Head of caudate nucleus (tissue), 42 donors: ENCODE results near the gene VHLL.
A peak's percentile ranks its signal among the peaks of the same experiment; 100 is the strongest.
"Not testable (repeated sequence)": the region's sequence is repeated elsewhere in the genome, so short reads cannot be mapped to it uniquely, and the experiment has no call there.

Source experiments
- DNase-seq, 42 donors: peaks; one replicate each; pipeline versions ENCODE4 v3.0.0 to v3.0.0-alpha.2; 2020 to 2021; ENCODE audit warnings: mixed read lengths in 7 of 42
- intact Hi-C: fragments of 100-400 bp; cut with DNase I; formaldehyde crosslinking; loops from one replicate; pipeline ENCODE4 v1.15.0; 2022

The VHLL gene

DNA sequence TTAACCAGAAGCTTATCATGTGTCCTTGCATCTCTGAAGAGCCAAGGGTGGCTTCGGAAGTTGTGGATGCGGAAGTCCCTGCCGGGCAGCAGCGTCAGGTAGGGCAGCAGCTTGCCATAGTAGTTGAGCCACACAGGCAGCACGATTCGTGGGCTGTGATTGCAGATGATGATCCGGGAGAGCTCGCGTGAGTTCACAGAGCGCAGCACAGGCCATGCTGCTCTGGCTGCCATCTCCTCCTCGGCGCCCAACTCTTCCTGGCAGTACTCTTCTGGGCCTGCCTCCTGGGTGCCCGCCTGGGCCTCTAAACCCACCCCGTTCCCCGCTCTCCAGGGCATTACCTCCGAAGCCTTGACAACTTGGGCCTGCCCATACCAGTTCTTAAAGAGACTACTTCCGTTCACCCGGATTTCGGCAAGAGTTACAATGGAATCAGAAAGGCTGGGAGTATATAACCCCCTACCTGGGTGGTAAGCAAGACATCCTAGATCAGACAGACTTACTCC, at the start of gene VHLL:
Gene VHLL, minus strand, starts transcription at position 456 of the 506 bp plus-strand sequence. Its CDS starts 118 bp downstream, at position 338.
- intact Hi-C loops, result no loop called here
- DNase-seq, result no peak

DNA sequence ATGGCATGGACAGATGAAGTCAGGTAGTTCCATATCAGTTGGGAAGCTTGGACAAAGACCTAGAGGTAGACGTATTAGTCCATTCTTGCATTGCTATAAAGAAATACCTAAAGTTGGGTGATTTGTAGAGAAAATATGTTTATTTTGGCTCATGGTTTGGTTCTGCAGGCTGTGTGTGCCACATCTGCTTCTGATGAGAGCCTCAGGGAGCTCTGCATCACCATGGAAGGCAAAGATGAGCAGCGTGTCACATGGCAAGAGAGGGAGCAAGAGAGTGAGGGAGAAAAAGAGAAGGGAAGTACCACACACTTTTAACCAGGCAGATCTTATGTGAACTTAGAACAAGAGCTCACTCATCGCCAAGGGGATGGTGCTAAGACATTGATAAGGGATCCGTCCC, 48.2 kb upstream of the VHLL start:
- intact Hi-C loops, result no loop called here

DNA sequence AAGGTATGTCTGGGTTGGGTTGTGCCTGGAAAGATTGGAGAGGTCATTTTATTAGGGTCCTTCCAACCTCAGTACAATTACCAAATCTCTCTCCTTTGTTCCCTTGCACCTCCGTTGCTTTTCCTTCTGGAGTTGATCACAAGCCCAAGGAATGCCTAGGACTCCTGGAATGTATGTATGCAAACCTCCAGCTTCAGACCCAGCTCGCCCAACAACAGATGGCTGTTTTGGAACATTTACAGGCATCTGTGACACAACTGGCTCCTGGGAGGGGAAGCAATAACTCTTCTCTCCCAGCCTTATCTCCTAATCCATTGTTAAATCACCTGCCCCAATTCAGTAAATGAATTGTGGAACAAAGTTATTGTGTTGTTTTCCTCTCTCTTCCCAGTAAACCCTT, 47.5 kb upstream of the VHLL start:
- no peak for DNase-seq
- intact Hi-C loops, result no loop called here

More for the DNA sequence above, 48.2 kb upstream of the VHLL start:
- DNase-seq, result no peak

- DNase-seq, intact Hi-C loops: not testable (repeated sequence)
Observed at GRCh38 chr1:156346035-156346434, 46.9 kb upstream of the VHLL start.

GRCh38 chr1:156344409-156344808, 45.3 kb upstream of the VHLL start:
- intact Hi-C loops, result no loop called here
- no peak for DNase-seq

GRCh38 chr1:156342166-156342955, 43.3 kb upstream of the VHLL start:
- intact Hi-C loops, result no loop called here
- no peak for DNase-seq

GRCh38 chr1:156338180-156338976, 39.3 kb upstream of the VHLL start, which contains the start of the genes CCT3 and TSACC:
CCT3 (minus strand) TSS chr1:156338292; CDS start chr1:156338184, 108 bp downstream.
TSACC (plus strand) TSS chr1:156338526; CDS start chr1:156339758, 1,232 bp downstream.
- intact Hi-C loops, result loop anchor here (2.0 kb wide), 1 partner anchor 56 kb away; the partner anchor contains the start of gene SMG5
- DNase-seq, result peak; percentile 91 to 100 (median 98)

GRCh38 chr1:156337888-156338179, 38.7 kb upstream of the VHLL start:
- peak in 18 of 42 donors; percentile 3 to 67 (median 38) for DNase-seq
- intact Hi-C loops, result loop anchor here (2.0 kb wide), 1 partner anchor 55 kb away; the partner anchor contains the start of gene SMG5

GRCh38 chr1:156337052-156337887, 38.2 kb upstream of the VHLL start:
- peak in 3 of 42 donors; percentile 7 to 42 (median 26) for DNase-seq
- intact Hi-C loops, result no loop called here

DNA sequence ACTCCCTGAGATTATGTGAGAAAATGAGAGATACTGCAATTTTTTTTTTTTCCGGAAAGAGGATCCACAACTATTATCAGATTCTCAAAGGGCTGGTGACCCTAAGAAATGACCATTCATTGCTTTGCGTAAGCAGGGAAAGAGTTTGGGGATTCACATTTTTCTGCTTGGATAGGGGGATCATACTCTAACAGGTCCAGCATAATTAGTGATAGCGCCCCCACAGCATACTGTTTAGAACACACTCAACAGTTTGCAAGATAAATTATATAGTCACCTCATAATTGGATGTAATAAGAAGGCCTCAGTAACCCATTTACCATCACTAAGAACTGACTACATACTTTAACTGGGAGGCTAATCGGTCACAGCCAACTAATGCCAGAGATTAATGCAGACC, 37.1 kb upstream of the VHLL start:
- intact Hi-C loops, result no loop called here
- DNase-seq, result no peak

DNA sequence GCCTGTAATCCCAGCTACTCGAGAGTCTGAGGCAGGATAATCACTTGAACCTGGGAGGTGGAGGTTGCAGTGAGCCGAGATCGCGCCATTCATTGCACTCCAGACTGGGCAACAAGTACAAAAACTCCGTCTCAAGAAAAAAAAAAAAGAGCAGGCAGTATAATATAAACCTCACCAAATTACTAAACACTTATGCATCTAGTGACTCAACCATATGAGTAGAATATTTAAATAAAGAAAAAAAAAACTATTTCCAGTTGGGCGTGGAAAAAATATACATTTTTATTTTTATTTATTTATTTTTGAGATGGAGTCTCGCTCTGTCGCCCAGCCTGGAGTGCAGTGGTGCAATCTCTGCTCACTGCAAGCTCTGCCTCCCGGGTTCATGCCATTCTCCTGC, 24.1 kb upstream of the VHLL start:
- DNase-seq, intact Hi-C loops: not testable (repeated sequence)

- no peak for DNase-seq
- intact Hi-C loops, result no loop called here
Observed at GRCh38 chr1:156320560-156320959, 21.5 kb upstream of the VHLL start.

- intact Hi-C loops, result no loop called here
- DNase-seq, result peak in 2 of 42 donors; percentile 15 to 18
Observed at GRCh38 chr1:156319664-156320063, 20.6 kb upstream of the VHLL start.

DNA sequence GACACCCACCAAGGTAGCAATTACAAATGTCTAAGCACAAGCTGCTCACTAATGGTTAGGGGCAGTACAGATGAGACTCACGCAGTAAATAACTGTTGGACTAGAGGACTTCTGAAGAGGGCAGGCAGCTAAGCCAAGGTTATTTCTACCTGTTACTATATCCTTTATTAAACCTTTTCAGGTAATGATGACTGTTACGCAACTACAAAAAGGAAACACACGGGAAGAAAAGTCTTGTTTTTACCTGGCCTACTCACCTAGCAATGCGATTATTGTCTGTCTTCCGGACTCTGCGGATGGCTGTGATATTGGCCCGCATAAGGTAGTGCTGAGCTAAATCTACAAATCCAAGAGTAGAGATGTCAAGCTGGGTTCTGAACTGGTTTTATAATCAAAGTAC, 17.8 kb upstream of the VHLL start:
- no peak for DNase-seq
- intact Hi-C loops, result no loop called here

DNA sequence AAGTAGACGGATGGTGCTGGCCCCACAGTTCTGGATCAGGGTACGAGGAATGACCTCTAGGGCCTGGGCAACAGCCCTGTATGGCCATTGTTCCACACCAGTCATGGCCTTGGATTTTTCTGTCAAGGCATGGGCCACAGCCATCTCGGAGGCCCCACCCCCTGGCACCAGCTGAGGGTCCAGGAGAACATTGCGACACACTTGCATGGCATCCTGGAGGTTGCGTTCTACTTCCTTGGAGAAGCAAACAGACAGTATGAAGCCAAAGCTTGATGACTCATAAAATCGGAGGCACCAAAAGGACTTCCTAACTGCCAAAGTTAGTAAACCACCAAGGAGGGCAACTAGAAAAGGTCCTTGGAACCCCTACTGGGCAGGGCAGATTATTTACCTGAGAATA, 11.9 kb upstream of the VHLL start:
- intact Hi-C loops, result no loop called here
- peak in 5 of 42 donors; percentile 8 to 71 (median 46) for DNase-seq

GRCh38 chr1:156308078-156308477, 9.0 kb upstream of the VHLL start:
- intact Hi-C loops, result no loop called here
- no peak for DNase-seq

DNA sequence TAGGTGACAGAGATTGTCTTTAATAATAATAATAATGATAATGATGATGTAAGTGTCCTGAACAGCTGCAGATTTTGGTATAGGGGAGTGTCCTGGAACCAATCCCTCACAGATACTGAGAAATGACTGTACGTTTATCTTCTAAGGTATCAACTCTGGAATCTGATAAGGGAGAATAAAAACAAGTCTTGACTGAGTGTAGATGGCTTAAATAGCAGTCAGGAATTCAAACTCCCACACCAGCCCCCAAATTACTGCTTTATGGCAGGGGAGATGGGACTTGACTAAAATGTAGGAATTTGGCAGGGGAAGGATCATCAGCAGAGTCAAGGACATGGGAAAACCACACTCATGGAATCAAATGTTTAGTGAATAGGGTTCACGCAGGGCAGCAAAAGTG, 6.1 kb upstream of the VHLL start:
- intact Hi-C loops, result no loop called here
- DNase-seq, result no peak

- DNase-seq, result no peak
- intact Hi-C loops, result no loop called here
Observed at GRCh38 chr1:156303241-156303640, 4.1 kb upstream of the VHLL start.

- intact Hi-C loops, result no loop called here
- peak; percentile 57 to 91 (median 80) for DNase-seq
Observed at GRCh38 chr1:156295391-156295947, 3.6 kb downstream of the VHLL start, which contains the start of gene GLMP. GLMP (minus strand) TSS chr1:156295679; CDS start chr1:156295645, 34 bp downstream.
